SU-DHL-6 (cell line): ENCODE results near the gene SURF6.

ENCODE experiments used
- CTCF ChIP-seq: fragments of 200-600 bp; sonication (generic); IDR thresholded peaks from one replicate; pipeline ENCODE4 v1.5.1; 2017; ENCODE audit warnings: antibody characterized with exemption, mild to moderate bottlenecking, low read length, moderate library complexity; ENCODE audit not compliant: insufficient read depth, poor library complexity, severe bottlenecking
- EZH2phosphoT487 ChIP-seq: fragments of 200-600 bp; sonication (generic), shearing (Covaris generic); conservative IDR thresholded peaks from 2 replicates; pipeline ENCODE4 v1.6.1; 2018; ENCODE audit warnings: mild to moderate bottlenecking, antibody characterized with exemption, low read length, moderate library complexity, mixed read lengths

- no peak for TF ChIP-seq CTCF
- no peak for TF ChIP-seq EZH2phosphoT487
These were observed 41.8 kb upstream of the SURF6 start for GRCh38 chr9:133377721-133378216.
